K562 (cell line): ENCODE data around the gene MRPL16.

Experiments used
- BRD4 ChIP-seq: fragments of 200-600 bp; sonication (generic); IDR thresholded peaks from 2 replicates; pipeline ENCODE4 v1.6.1; 2017; ENCODE audit warnings: inconsistent platforms
- BRF2 ChIP-seq: IDR thresholded peaks from 3 replicates; pipeline ENCODE4 v1.6.1; 2011; ENCODE audit warnings: borderline replicate concordance, mild to moderate bottlenecking; ENCODE audit not compliant: insufficient read length, insufficient read depth
- JUN ChIP-seq, 2 experiments: sonication (generic) in 1 of 2; formaldehyde crosslinking in 1 of 2; IDR thresholded peaks; 2 replicates each; pipeline versions ENCODE4 v1.6.1 to v1.8.0; 2012 to 2022; ENCODE audit warnings: borderline replicate concordance in 2 of 2, mild to moderate bottlenecking in 2 of 2, improper control_type of control experiment in 1 of 2, low read depth in 1 of 2, low read length in 1 of 2, missing genetic modification reagents in 1 of 2
- ZNF24 ChIP-seq: fragments of 450-650 bp; IDR thresholded peaks from 2 replicates; pipeline ENCODE4 v1.6.1; 2016
- ZNF696 ChIP-seq: fragments of 250-450 bp; sonication (Bioruptor Pico); conservative IDR thresholded peaks from 2 replicates; pipeline ENCODE4 v1.4.0; 2020; ENCODE audit warnings: mild to moderate bottlenecking, moderate library complexity
- TF ChIP-seq, protein P1 (sequence below): sonication (generic); formaldehyde crosslinking; IDR thresholded peaks from 2 replicates; pipeline ENCODE4 v1.8.1; 2023; ENCODE audit warnings: mild to moderate bottlenecking, missing genetic modification reagents

DNA sequence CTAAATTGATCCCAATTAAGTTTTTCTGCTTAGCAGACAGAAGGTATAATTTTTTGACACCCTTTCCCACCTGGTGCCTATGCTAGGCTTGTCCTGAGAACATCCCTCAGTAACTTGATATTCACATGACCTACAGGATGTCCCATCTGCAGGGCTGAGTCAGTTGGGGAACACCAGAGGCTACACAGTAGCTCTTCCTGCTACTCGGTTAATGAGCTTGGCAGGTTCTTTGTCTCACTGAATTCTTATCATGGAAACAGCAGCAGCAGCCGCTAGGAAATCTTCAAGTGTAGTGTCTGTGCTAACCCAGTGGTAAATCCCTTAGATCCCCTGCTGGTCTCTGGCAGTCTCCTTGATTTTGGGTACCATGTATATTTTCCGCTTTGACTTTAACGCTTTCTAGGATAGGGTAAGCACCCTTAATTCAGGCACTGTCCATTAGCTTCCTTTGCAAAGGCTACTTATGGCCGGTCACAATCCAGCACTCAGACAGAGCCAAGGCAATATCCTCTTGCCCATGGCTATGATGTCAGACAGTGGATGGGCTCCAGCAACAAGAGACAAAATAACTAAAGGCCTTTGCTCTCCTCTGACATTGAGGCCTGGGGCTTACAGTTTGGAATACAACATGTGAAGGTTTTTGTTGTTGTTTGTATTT is 8.5 kb downstream of the MRPL16 start:
- TF ChIP-seq, protein P1, sequence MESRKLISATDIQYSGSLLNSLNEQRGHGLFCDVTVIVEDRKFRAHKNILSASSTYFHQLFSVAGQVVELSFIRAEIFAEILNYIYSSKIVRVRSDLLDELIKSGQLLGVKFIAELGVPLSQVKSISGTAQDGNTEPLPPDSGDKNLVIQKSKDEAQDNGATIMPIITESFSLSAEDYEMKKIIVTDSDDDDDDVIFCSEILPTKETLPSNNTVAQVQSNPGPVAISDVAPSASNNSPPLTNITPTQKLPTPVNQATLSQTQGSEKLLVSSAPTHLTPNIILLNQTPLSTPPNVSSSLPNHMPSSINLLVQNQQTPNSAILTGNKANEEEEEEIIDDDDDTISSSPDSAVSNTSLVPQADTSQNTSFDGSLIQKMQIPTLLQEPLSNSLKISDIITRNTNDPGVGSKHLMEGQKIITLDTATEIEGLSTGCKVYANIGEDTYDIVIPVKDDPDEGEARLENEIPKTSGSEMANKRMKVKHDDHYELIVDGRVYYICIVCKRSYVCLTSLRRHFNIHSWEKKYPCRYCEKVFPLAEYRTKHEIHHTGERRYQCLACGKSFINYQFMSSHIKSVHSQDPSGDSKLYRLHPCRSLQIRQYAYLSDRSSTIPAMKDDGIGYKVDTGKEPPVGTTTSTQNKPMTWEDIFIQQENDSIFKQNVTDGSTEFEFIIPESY (CRISPR knock-in tag), result no peak
- TF ChIP-seq BRF2 (no peak), JUN (IDR thresholded peaks at IDR 0.05; ENCODE audit: borderline replicate concordance, low read depth, low read length) (no peak), JUN (CRISPR knock-in tag; IDR thresholded peaks at IDR 0.05; ENCODE audit: borderline replicate concordance) (no peak), ZNF696 (no peak), BRD4 (no peak), ZNF24 (no peak)
